NCI-H1694 (cell line): ENCODE results near the gene PCDHGA7.
"Not testable (repeated sequence)": the region's sequence is repeated elsewhere in the genome, so short reads cannot be mapped to it uniquely, and the experiment has no call there.

Experiments used
- DNase-seq: peaks from one replicate; lab custom pipeline; 2025; lab: John Stamatoyannopoulos, UW

PCDHGA7 gene

DNA sequence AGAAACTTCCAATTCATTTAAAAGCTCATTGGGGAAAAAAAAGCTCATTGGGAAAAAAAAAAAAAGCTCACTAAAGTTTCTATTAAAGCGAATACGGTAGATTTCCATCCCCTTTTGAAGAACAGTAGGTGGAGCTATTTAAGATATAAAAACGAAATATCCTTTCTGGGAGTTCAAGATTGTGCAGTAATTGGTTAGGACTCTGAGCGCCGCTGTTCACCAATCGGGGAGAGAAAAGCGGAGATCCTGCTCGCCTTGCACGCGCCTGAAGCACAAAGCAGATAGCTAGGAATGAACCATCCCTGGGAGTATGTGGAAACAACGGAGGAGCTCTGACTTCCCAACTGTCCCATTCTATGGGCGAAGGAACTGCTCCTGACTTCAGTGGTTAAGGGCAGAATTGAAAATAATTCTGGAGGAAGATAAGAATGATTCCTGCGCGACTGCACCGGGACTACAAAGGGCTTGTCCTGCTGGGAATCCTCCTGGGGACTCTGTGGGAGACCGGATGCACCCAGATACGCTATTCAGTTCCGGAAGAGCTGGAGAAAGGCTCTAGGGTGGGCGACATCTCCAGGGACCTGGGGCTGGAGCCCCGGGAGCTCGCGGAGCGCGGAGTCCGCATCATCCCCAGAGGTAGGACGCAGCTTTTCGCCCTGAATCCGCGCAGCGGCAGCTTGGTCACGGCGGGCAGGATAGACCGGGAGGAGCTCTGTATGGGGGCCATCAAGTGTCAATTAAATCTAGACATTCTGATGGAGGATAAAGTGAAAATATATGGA lies 48.0 kb downstream of the PCDHGA7 start, which contains the start of gene PCDHGA12:
Gene PCDHGA12, plus strand, starts transcription at position 176 of the 782 bp plus-strand sequence. Its CDS starts 253 bp downstream, at position 429.
- DNase-seq, result no peak

DNA sequence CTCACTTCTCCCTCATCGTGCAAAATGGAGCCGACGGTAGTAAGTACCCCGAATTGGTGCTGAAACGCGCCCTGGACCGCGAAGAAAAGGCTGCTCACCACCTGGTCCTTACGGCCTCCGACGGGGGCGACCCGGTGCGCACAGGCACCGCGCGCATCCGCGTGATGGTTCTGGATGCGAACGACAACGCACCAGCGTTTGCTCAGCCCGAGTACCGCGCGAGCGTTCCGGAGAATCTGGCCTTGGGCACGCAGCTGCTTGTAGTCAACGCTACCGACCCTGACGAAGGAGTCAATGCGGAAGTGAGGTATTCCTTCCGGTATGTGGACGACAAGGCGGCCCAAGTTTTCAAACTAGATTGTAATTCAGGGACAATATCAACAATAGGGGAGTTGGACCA lies 48.7 kb downstream of the PCDHGA7 start:
- no peak for DNase-seq

DNA sequence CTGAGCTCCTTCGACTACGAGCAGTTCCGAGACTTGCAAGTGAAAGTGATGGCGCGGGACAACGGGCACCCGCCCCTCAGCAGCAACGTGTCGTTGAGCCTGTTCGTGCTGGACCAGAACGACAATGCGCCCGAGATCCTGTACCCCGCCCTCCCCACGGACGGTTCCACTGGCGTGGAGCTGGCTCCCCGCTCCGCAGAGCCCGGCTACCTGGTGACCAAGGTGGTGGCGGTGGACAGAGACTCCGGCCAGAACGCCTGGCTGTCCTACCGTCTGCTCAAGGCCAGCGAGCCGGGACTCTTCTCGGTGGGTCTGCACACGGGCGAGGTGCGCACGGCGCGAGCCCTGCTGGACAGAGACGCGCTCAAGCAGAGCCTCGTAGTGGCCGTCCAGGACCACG lies 49.8 kb downstream of the PCDHGA7 start:
- DNase-seq, result not testable (repeated sequence)

DNA sequence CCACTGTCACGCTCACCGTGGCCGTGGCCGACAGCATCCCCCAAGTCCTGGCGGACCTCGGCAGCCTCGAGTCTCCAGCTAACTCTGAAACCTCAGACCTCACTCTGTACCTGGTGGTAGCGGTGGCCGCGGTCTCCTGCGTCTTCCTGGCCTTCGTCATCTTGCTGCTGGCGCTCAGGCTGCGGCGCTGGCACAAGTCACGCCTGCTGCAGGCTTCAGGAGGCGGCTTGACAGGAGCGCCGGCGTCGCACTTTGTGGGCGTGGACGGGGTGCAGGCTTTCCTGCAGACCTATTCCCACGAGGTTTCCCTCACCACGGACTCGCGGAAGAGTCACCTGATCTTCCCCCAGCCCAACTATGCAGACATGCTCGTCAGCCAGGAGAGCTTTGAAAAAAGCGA lies 50.2 kb downstream of the PCDHGA7 start:
- DNase-seq, result not testable (repeated sequence)

DNA sequence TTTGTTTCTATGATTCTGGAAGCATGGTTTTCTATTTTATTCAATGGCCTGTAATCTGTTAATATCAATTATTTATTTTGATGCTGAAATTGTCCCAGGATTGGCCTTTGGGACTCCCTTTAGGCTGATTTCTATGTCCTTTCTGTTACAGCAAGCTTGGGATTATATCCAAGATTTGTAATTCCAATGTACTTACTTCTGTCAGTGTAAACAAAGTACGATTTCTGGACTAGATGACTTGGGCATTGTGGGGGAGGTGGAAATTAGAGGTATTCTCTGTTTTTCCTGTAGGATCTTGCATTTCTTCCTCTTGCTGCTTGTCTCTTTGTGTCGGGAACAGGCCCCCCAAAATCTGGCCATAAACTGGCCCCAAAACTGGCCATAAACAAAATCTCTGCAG lies 51.5 kb downstream of the PCDHGA7 start:
- no peak for DNase-seq
